ENCODE results near the gene ATXN1. TPM values are rescaled to one million over a fixed set of nuclear protein-coding genes. Genes with fewer than 3 reads are reported as not detected.

Gene ATXN1
- polyA plus RNA-seq, 3 donors from 2014 or later: 6.9 to 14.7 (median 8.0) TPM

- peak overlapping the region in 1 of 6 donors; percentile 78 for H3K27ac Mint-ChIP-seq
These were observed 444.5 kb downstream of the ATXN1 start for GRCh38 chr6:16316741-16317251.

GRCh38 chr6:16314296-16314695 lies 447.0 kb downstream of the ATXN1 start:
- Mint-ChIP-seq H3K27ac (no peak overlapping the region), H3K4me1 (peaks cover 22 to 27% of the 10 kb centered on the region in 2 donors), H3K36me3 (peaks cover 2 to 6% (median 5%) of the 10 kb centered on the region in 3 donors), H3K9me3 (no peaks in the 10 kb centered on the region), H3K4me3 (no peak overlapping the region), H3K27me3 (ENCODE audit: low read depth in 3 of 3) (peaks cover 4 to 6% (median 4%) of the 10 kb centered on the region in 3 donors)
- no peak for DNase-seq

More at GRCh38 chr6:16316741-16317251, 444.5 kb downstream of the ATXN1 start:
- DNase-seq: peak; percentile 55 to 64 (median 64)
- peaks cover 4 to 7% (median 4%) of the 10 kb centered on the region in 3 donors for H3K27me3 Mint-ChIP-seq (ENCODE audit: low read depth in 3 of 3)
- H3K4me1 Mint-ChIP-seq: peaks cover 47 to 52% of the 10 kb centered on the region in 2 donors
- peaks cover 0 to 4% (median 3%) of the 10 kb centered on the region in 3 donors for H3K36me3 Mint-ChIP-seq
- H3K4me3 Mint-ChIP-seq: peak overlapping the region in 1 of 5 donors; percentile 4
- H3K9me3 Mint-ChIP-seq: no peaks in the 10 kb centered on the region

- Mint-ChIP-seq H3K27ac (no peak overlapping the region), H3K4me3 (no peak overlapping the region), H3K27me3 (ENCODE audit: low read depth in 3 of 3) (peaks cover 2 to 4% (median 4%) of the 10 kb centered on the region in 3 donors), H3K36me3 (peaks cover 4 to 8% (median 7%) of the 10 kb centered on the region in 3 donors), H3K9me3 (no peaks in the 10 kb centered on the region), H3K4me1 (peaks cover 16 to 21% of the 10 kb centered on the region in 2 donors)
- no peak for DNase-seq
These were observed 447.5 kb downstream of the ATXN1 start for GRCh38 chr6:16313732-16314131.

DNA sequence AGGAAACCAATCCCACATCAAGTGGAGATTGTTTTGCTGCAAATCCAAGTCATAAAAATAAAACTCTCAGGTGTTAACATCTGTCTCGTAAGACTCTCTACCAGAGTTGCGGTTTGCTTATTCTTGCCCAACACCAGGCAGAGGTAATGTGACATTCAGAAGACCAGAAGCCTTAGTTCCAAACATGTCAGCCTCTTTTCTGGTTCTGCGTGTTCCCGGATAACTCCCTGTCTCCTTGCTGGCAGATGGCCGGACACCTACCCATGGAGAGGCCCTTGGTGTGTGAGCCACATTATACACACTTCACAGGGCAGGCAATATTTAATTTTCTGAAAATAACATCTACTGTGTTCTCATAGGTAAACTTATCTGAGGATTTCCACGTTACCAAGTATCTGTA lies 449.5 kb downstream of the ATXN1 start:
- Mint-ChIP-seq H3K27ac (no peak overlapping the region), H3K9me3 (no peaks in the 10 kb centered on the region), H3K27me3 (ENCODE audit: low read depth in 3 of 3) (peaks cover 0 to 2% (median 2%) of the 10 kb centered on the region in 3 donors), H3K4me3 (no peak overlapping the region), H3K4me1 (peaks cover 4 to 5% of the 10 kb centered on the region in 2 donors), H3K36me3 (peaks cover 4 to 12% (median 11%) of the 10 kb centered on the region in 3 donors)
- DNase-seq: no peak

DNA sequence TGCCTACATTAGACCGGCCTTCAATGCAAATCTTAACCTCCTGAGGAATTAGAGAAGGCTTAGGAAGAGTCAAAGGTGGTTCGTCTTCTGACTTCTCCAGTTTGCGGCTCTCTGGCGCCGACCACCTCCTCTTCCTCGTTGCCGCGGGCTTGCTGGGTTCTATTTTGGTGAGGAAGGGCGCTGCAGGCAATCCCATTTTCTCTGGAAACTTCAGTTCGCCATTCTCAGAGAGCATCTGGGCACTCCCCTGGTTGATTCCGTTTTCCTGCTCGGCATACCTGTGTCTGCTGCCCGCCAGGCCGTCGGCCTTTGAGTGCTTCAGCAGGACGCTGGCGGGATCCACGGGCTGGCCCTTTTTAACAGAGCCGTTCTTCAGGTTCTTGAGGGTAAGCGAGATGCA lies 454.9 kb downstream of the ATXN1 start:
- DNase-seq: no peak
- Mint-ChIP-seq H3K36me3 (peaks cover 7 to 18% (median 15%) of the 10 kb centered on the region in 3 donors), H3K9me3 (no peaks in the 10 kb centered on the region), H3K4me3 (no peak overlapping the region), H3K4me1 (no peaks in the 10 kb centered on the region), H3K27ac (no peak overlapping the region), H3K27me3 (ENCODE audit: low read depth in 3 of 3) (no peaks in the 10 kb centered on the region)

GRCh38 chr6:16305788-16306187 lies 455.5 kb downstream of the ATXN1 start:
- no peak overlapping the region for H3K27ac Mint-ChIP-seq
- no peak overlapping the region for H3K4me3 Mint-ChIP-seq
- DNase-seq: no peak
- peaks cover 7 to 18% (median 15%) of the 10 kb centered on the region in 3 donors for H3K36me3 Mint-ChIP-seq
- no peaks in the 10 kb centered on the region for H3K4me1 Mint-ChIP-seq
- no peaks in the 10 kb centered on the region for H3K27me3 Mint-ChIP-seq (ENCODE audit: low read depth in 3 of 3)
- no peaks in the 10 kb centered on the region for H3K9me3 Mint-ChIP-seq

- H3K4me1 Mint-ChIP-seq: no peaks in the 10 kb centered on the region
- no peaks in the 10 kb centered on the region for H3K27me3 Mint-ChIP-seq (ENCODE audit: low read depth in 3 of 3)
- no peak for DNase-seq
- no peaks in the 10 kb centered on the region for H3K9me3 Mint-ChIP-seq
- no peak overlapping the region for H3K27ac Mint-ChIP-seq
- no peak overlapping the region for H3K4me3 Mint-ChIP-seq
- H3K36me3 Mint-ChIP-seq: peaks cover 7 to 18% (median 15%) of the 10 kb centered on the region in 3 donors
These were observed 456.0 kb downstream of the ATXN1 start for GRCh38 chr6:16305246-16305725.

DNA sequence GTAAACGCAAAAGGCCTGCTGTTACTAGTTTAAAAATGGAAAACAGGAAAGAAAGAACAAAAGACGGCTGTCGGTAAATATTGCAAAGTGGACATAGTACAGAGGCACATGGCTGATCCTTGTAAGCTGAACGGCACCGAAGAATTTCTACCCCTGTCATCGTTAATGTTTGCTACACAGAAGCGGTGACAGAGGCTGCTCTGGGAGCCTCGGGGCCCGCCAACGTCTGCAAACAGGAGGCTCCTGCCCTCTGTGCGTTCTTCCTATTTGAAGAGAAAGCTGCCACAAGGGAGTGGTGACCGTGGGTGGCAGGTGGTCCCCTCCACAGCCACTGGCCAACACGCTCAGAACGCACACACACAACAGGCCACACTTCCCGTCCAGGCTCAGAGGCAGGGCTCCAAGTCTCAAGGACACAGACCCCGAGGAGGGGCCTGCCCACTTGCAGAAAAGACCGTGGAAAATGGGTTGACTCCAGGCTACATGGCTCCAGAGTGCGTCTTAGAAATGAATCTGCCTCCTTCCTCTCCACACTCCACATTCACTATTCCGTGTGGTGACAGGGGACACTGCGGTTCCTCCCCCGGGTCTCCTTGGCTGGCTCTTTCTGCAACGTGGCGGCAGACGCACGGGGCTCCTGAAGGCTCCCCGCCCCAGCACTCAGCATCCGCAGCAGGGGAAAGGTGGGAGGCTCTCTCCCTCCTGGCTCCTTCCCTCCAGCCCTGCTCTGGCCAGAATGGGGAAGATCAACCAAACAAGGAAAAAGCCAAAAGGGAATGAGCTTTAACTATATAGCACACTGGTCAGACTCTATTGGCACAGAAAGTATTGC lies 458.3 kb downstream of the ATXN1 start:
- Mint-ChIP-seq H3K27ac (no peak overlapping the region), H3K9me3 (no peaks in the 10 kb centered on the region), H3K4me1 (no peaks in the 10 kb centered on the region), H3K27me3 (ENCODE audit: low read depth in 3 of 3) (no peaks in the 10 kb centered on the region), H3K4me3 (no peak overlapping the region), H3K36me3 (peaks cover 3 to 14% (median 13%) of the 10 kb centered on the region in 3 donors)
- DNase-seq: no peak

- no peak for DNase-seq
- Mint-ChIP-seq H3K27ac (no peak overlapping the region), H3K36me3 (peaks cover 3 to 9% (median 8%) of the 10 kb centered on the region in 3 donors), H3K9me3 (no peaks in the 10 kb centered on the region), H3K4me3 (no peak overlapping the region), H3K27me3 (ENCODE audit: low read depth in 3 of 3) (no peaks in the 10 kb centered on the region), H3K4me1 (no peaks in the 10 kb centered on the region)
These were observed 459.7 kb downstream of the ATXN1 start for GRCh38 chr6:16301511-16301910.

DNA sequence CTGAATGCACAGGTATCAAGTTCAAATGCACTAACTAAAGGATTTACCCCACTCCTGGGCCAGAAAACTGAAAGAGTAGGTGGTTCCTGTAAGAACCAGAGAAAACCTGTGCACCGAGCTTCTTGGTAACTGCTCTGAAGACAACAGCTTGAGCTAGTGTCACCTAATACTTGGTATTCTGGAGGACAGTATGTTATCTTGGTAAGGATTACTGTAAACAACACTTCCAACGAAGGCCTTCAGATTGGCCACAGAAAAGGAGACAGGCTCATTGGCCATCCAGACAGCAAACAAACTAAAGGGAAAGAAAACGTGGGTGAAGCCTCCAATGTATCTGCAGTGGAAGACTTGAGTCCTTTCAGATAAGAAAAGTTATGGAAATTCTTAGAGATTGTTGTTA lies 461.4 kb downstream of the ATXN1 start:
- Mint-ChIP-seq H3K27me3 (ENCODE audit: low read depth in 3 of 3) (no peaks in the 10 kb centered on the region), H3K9me3 (no peaks in the 10 kb centered on the region), H3K27ac (no peak overlapping the region), H3K36me3 (peaks cover 0 to 9% (median 7%) of the 10 kb centered on the region in 3 donors), H3K4me1 (no peaks in the 10 kb centered on the region), H3K4me3 (no peak overlapping the region)
- no peak for DNase-seq

- Mint-ChIP-seq H3K36me3 (peaks cover 0 to 3% (median 0%) of the 10 kb centered on the region in 3 donors), H3K4me3 (no peak overlapping the region), H3K27me3 (ENCODE audit: low read depth in 3 of 3) (peaks cover 0 to 3% (median 2%) of the 10 kb centered on the region in 3 donors), H3K27ac (no peak overlapping the region), H3K4me1 (no peaks in the 10 kb centered on the region), H3K9me3 (no peaks in the 10 kb centered on the region)
- DNase-seq: no peak
These were observed 465.1 kb downstream of the ATXN1 start for GRCh38 chr6:16296061-16296670.

DNA sequence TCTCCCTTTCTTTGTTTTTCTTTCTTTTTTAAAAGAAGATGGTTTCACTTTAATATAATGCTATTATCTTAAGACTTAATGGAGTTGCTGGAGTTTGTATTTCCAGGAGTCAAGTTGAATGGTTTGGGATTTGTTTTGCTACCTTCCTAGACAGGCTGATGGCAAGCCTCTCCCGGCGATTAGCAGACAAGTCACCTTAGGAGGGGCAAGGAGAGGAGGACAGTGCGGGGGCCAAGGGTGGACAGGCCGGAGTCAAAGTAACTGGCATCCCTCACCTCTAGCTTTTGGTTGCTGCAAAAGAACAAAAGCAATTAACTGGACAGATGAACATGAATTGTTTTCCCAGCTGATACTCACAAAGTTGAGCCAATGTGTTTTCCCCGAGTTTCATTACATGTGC lies 465.8 kb downstream of the ATXN1 start:
- no peaks in the 10 kb centered on the region for H3K9me3 Mint-ChIP-seq
- H3K36me3 Mint-ChIP-seq: peaks cover 0 to 3% (median 0%) of the 10 kb centered on the region in 3 donors
- H3K4me1 Mint-ChIP-seq: no peaks in the 10 kb centered on the region
- H3K27me3 Mint-ChIP-seq (ENCODE audit: low read depth in 3 of 3): peaks cover 0 to 3% (median 2%) of the 10 kb centered on the region in 3 donors
- H3K27ac Mint-ChIP-seq: peak overlapping the region in 1 of 6 donors; percentile 10
- no peak for DNase-seq
- no peak overlapping the region for H3K4me3 Mint-ChIP-seq

DNA sequence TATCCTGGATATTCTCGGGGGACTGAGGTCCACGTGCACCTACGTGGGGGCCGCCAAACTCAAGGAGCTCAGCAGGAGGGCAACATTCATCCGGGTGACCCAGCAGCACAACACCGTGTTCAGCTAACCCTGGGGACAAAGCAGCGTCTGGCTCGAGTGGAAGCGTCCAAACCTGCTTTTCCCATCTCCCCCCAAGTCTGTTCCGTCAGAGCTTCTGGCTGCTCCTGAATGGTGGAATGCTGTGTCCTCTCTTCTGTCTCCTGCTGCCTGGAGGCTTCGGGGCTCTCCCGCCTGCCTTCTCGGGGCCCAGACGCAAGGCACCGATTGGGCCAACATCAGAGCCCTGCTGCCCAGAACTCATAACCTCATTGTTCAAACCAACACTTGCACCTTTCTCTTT lies 466.2 kb downstream of the ATXN1 start:
- Mint-ChIP-seq H3K36me3 (peaks cover 0 to 3% (median 0%) of the 10 kb centered on the region in 3 donors), H3K4me1 (no peaks in the 10 kb centered on the region), H3K9me3 (no peaks in the 10 kb centered on the region), H3K27me3 (ENCODE audit: low read depth in 3 of 3) (peaks cover 0 to 3% (median 2%) of the 10 kb centered on the region in 3 donors), H3K4me3 (no peak overlapping the region), H3K27ac (no peak overlapping the region)
- no peak for DNase-seq

DNA sequence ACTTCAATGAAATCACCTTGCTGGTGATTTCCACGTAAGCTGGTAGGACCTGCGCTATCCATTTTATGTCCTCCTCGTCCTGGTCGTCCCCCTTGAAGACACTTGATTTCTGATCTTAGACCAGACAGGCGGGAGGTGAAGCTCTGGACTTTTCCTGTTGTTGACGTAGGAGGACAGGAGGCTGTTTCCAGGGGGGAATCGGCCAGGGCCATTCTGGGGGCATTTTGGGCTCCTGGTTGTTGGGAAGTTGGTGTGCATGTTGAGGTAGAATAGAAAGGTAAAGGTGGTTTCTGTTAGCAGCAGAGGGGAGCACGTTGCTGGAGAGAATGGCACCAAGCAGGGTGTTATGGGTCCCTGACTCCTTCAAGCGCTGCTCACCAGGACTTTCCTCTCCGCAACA lies 466.9 kb downstream of the ATXN1 start:
- Mint-ChIP-seq H3K27ac (no peak overlapping the region), H3K36me3 (peaks cover 0 to 1% (median 0%) of the 10 kb centered on the region in 3 donors)

More for the DNA sequence above, 466.9 kb downstream of the ATXN1 start:
- peaks cover under 1 to 4% (median 3%) of the 10 kb centered on the region in 3 donors for H3K27me3 Mint-ChIP-seq (ENCODE audit: low read depth in 3 of 3)
- H3K4me3 Mint-ChIP-seq: no peak overlapping the region
- H3K9me3 Mint-ChIP-seq: no peaks in the 10 kb centered on the region
- no peaks in the 10 kb centered on the region for H3K4me1 Mint-ChIP-seq
- no peak for DNase-seq
